Lung (tissue), 12 donors: Measurements from ENCODE around the gene EMX1. TPM values are rescaled to one million over a fixed set of nuclear protein-coding genes. Genes with fewer than 3 reads are reported as not detected.

Source experiments
- ATAC-seq: fragments of 200-7000 bp; cut with Tn5 transposase; one replicate; pipeline ENCODE4 v1.9.1; 2020; ENCODE audit warnings: moderate number of reproducible peaks; ENCODE audit not compliant: insufficient read depth, low FRiP score
- DNase-seq, 3 donors: peaks; one replicate each; pipeline ENCODE4 v3.0.0-alpha.2; 2013 to 2017
- H3K27ac ChIP-seq, 2 donors: one replicate each; pipeline ENCODE4 v1.5.1; 2013; ENCODE audit warnings: mild to moderate bottlenecking in 2 of 2, moderate library complexity in 2 of 2, control low read depth in 1 of 2, inconsistent platforms in 1 of 2, low read depth in 1 of 2, low read length in 1 of 2
- H3K27me3 ChIP-seq, 3 donors: one replicate each; pipeline ENCODE4 v1.5.1; 2013; ENCODE audit warnings: low read length in 2 of 3; ENCODE audit not compliant: control insufficient read depth in 3 of 3, insufficient read depth in 3 of 3
- H3K36me3 ChIP-seq, 4 donors: one replicate each; pipeline ENCODE4 v1.5.1; 2013; ENCODE audit warnings: low read length in 4 of 4, mild to moderate bottlenecking in 1 of 4, moderate library complexity in 1 of 4; ENCODE audit not compliant: control insufficient read depth in 4 of 4, insufficient read depth in 4 of 4
- H3K4me1 ChIP-seq, 5 donors: one replicate each; pipeline ENCODE4 v1.5.1; 2013; ENCODE audit warnings: low read length in 5 of 5, mild to moderate bottlenecking in 2 of 5, moderate library complexity in 1 of 5; ENCODE audit not compliant: control insufficient read depth in 5 of 5, insufficient read depth in 5 of 5
- H3K4me3 ChIP-seq: one replicate; pipeline ENCODE4 v1.5.1; 2013; ENCODE audit warnings: mild to moderate bottlenecking, control low read depth, moderate library complexity
- H3K9ac ChIP-seq, 2 donors: one replicate each; pipeline ENCODE4 v1.5.1; 2013; ENCODE audit warnings: low read length in 2 of 2, control low read depth in 1 of 2; ENCODE audit not compliant: insufficient read depth in 1 of 2
- H3K9me3 ChIP-seq, 4 donors: one replicate each; pipeline ENCODE4 v1.5.1; 2013; ENCODE audit warnings: low read length in 3 of 4, mild to moderate bottlenecking in 1 of 4, moderate library complexity in 1 of 4; ENCODE audit not compliant: control insufficient read depth in 4 of 4, insufficient read depth in 3 of 4
- CTCF ChIP-seq: IDR thresholded peaks from 2 replicates; pipeline ENCODE4 v1.5.1; 2012; ENCODE audit warnings: mild to moderate bottlenecking; ENCODE audit errors: control extremely low read depth, extremely low read depth
- WGBS, 2 donors: extraction: QIAGEN DNeasy Blood & Tissue Kit; methylation state at CpG; one replicate each; pipeline ENCODE4 v1.1.7; 2013; 5-methylcytosine and 5-hydroxymethylcytosine counted together
- polyA plus RNA-seq, 2 donors: library from polyadenylated mRNA; stranded (reverse); fragments of 200-250 nt; gene quantifications; one replicate each; pipeline ENCODE4 v1.2.1, GENCODE V29; 2013
- total RNA-seq, 2 donors: library from RNA; depleted of rRNA in 1 of 2; stranded (reverse); fragments of >200 nt in 1 of 2; gene quantifications; one replicate each; pipeline ENCODE4 v1.2.1, GENCODE V29; 2014 to 2021
- donor health status: control.
- donor health status: control.
- donor health status: Bipolar disorder and iron deficiency.
- donor health status: healthy.
- donor health status: DM: yes; HTN: yes; CAD: no.

The EMX1 gene
- total and polyA plus RNA-seq, 4 donors, result 0.02 to 0.12 TPM; not detected in 2

GRCh38 chr2:72965016-72965415 is 47.7 kb downstream of the EMX1 start:
- Histone ChIP-seq H3K27me3 (no peaks in the 10 kb centered on the region), H3K9me3 (no peaks in the 10 kb centered on the region), H3K9ac (no peak overlapping the region), H3K36me3 (peaks cover 0 to 6% (median 1%) of the 10 kb centered on the region in 4 donors), H3K4me1 (no peaks in the 10 kb centered on the region), H3K27ac (no peak overlapping the region), H3K4me3 (no peak overlapping the region)
- no peak for ATAC-seq
- no peak for DNase-seq
- 91 to 93% methylated on average over 12 of the region's 12 CpGs for WGBS, 2 donors
- no peak for TF ChIP-seq CTCF

- Histone ChIP-seq H3K9me3 (no peaks in the 10 kb centered on the region), H3K27me3 (no peaks in the 10 kb centered on the region), H3K27ac (no peak overlapping the region), H3K36me3 (peaks cover 0 to 6% (median 1%) of the 10 kb centered on the region in 4 donors), H3K4me3 (no peak overlapping the region), H3K9ac (no peak overlapping the region), H3K4me1 (no peaks in the 10 kb centered on the region)
- DNase-seq (no peak), ATAC-seq (no peak)
- TF ChIP-seq CTCF, result no peak
- WGBS, 2 donors, result 95 to 96% methylated on average over 14 of the region's 14 CpGs
Observed at GRCh38 chr2:72965770-72966450, 48.6 kb downstream of the EMX1 start.

- peaks cover 0 to 8% (median 1%) of the 10 kb centered on the region in 4 donors for H3K36me3 ChIP-seq
- no peaks in the 10 kb centered on the region for H3K9me3 ChIP-seq
- H3K27me3 ChIP-seq, result no peaks in the 10 kb centered on the region
- no peak overlapping the region for H3K4me3 ChIP-seq
- no peak overlapping the region for H3K9ac ChIP-seq
- 94% methylated on average over 8 of the region's 8 CpGs for WGBS, 2 donors
- ATAC-seq, result no peak
- no peak overlapping the region for H3K27ac ChIP-seq
- no peak for TF ChIP-seq CTCF
- no peak for DNase-seq
- H3K4me1 ChIP-seq, result no peaks in the 10 kb centered on the region
Observed at GRCh38 chr2:72968286-72968685, 51.0 kb downstream of the EMX1 start.

- Histone ChIP-seq H3K4me3 (no peak overlapping the region), H3K27me3 (no peaks in the 10 kb centered on the region), H3K4me1 (no peaks in the 10 kb centered on the region), H3K36me3 (peaks cover 0 to 8% (median 1%) of the 10 kb centered on the region in 4 donors), H3K9ac (no peak overlapping the region), H3K27ac (no peak overlapping the region), H3K9me3 (no peaks in the 10 kb centered on the region)
- no peak for TF ChIP-seq CTCF
- DNase-seq, result no peak
- 86 to 88% methylated on average over 4 of the region's 4 CpGs for WGBS, 2 donors
- ATAC-seq, result no peak
Observed at GRCh38 chr2:72969706-72970105, 52.4 kb downstream of the EMX1 start.
